ENCODE results near the gene MMP28. TPM values are rescaled to one million over a fixed set of nuclear protein-coding genes. Genes with fewer than 3 reads are reported as not detected.

Gene MMP28
- total and polyA plus RNA-seq, 10 of the 15 experiments (the other 5 are each of a cell fraction or from before 2014, with no cell fraction given) = not detected

DNA sequence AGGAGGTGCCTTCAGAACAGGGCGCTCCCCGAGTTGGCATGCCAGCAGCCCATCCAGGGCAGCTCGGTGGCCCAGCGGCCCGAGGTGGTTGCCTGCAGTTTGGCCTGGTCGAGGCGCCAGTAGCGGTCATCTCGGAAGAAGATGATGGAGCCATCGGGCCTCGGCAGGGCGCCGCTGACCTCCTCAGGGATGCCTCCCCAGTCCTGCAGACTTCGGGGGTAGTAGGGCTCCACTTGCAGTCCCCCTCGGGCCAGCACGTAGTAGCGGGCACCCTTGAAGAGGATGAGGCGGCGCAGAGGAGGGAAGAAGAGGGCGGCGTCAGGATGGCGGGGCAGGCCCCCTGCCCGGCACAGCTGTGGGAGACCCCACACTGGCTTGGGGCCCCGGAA, 29.0 kb downstream of the MMP28 start:
- Histone ChIP-seq H3K9ac (ENCODE audit: control insufficient read depth, insufficient read depth, low read length) (no peak overlapping the region), H3K36me3 (ENCODE audit: control insufficient read depth in 2 of 2, insufficient read depth in 2 of 2, low read length in 1 of 2) (no peaks in the 10 kb centered on the region), H3K27ac (ENCODE audit: control insufficient read depth, insufficient read depth) (no peak overlapping the region), H3K27me3 (replicated peaks in 1 of 2; ENCODE audit: control insufficient read depth in 2 of 2, insufficient read depth in 2 of 2, low read length in 1 of 2) (peaks cover 0 to 6% of the 10 kb centered on the region in 2 experiments; a peak in 3 of 4 replicates), H4K20me1 (ENCODE audit: control insufficient read depth, insufficient read depth) (no peaks in the 10 kb centered on the region), H3K4me3 (no peak overlapping the region), H2AFZ (ENCODE audit: control insufficient read depth, low read depth, low read length) (no peak overlapping the region), H3K79me2 (ENCODE audit: control insufficient read depth, insufficient read depth, low read length) (no peaks in the 10 kb centered on the region), H3K4me1 (ENCODE audit: control insufficient read depth, insufficient read depth, low read length) (peaks cover 5% of the 10 kb centered on the region), H3K4me2 (ENCODE audit: control insufficient read depth, insufficient read depth) (no peak overlapping the region), H3K9me3 (replicated peaks; ENCODE audit: control insufficient read depth, insufficient read depth, low read length) (no peaks in the 10 kb centered on the region)
- SMC1A ChIA-PET (ENCODE audit: uncharacterized antibody, unreplicated experiment) = interaction anchor here (1.0 to 1.3 kb wide), 2 partner anchors 11 to 42 kb away, joined by 3 to 5 read pairs; no protein-coding TSS in a partner anchor
- in situ Hi-C loops (cut with MboI) = loop anchor here (5.0 kb wide), 1 partner anchor 41 kb away; the partner anchor contains the start of gene TAF15
- TF ChIP-seq EZH2 (IDR thresholded peaks at IDR 0.05; ENCODE audit: borderline replicate concordance, control insufficient read depth, low read depth, low read length) (no peak), FOXM1 (IDR thresholded peaks at IDR 0.05; ENCODE audit: low read depth, low read length) (no peak), ZNF24 (IDR thresholded peaks at IDR 0.05) (no peak), NKRF (conservative IDR thresholded peaks at IDR 0.05) (no peak)
- no TSS peak for BruUV-seq (replicated peaks)
- ATAC-seq = no peak
- RAD21 ChIA-PET (ENCODE audit: unreplicated experiment) = no interaction called here
- CTCF ChIA-PET = interaction anchor here (8.3 kb wide), 1 partner anchor 42 kb away, joined by 220 read pairs; the partner anchor contains the start of gene TAF15
- WGBS (ENCODE audit: insufficient coverage, insufficient replicate concordance, low lambda C conversion rate, missing lambda C conversion rate) = 60% methylated on average over 22 of the region's 24 CpGs
- intact Hi-C loops (cut with micrococcal nuclease; ENCODE audit: unreplicated experiment) = loop anchor here (2.0 kb wide), 1 partner anchor 42 kb away; the partner anchor contains the start of gene TAF15
- no peak for FAIRE-seq
- DNase-seq (ENCODE audit: low read depth, low spot score) = no peak
- POLR2A ChIA-PET = interaction anchor here (1.2 kb wide), 1 partner anchor 42 kb away, joined by 4 read pairs; the partner anchor contains the start of gene TAF15
